H7 (cell line): Measurements from ENCODE around the gene MIEF1. TPM values are rescaled to one million over a fixed set of nuclear protein-coding genes. Genes with fewer than 3 reads are reported as not detected.
A peak's percentile ranks its signal among the peaks of the same experiment; 100 is the strongest.

Source experiments
- DNase-seq: peaks from one replicate; pipeline ENCODE4 v3.0.0; 2012
- H3K27me3 ChIP-seq: 2 replicates; pipeline ENCODE4 v1.6.0; 2011; ENCODE audit warnings: mild to moderate bottlenecking, low read length; ENCODE audit not compliant: control insufficient read depth, insufficient read depth
- H3K36me3 ChIP-seq: replicated peaks from 2 replicates; pipeline ENCODE4 v1.5.1; 2011; ENCODE audit warnings: low read length; ENCODE audit not compliant: control insufficient read depth, insufficient read depth
- H3K4me3 ChIP-seq: 2 replicates; pipeline ENCODE4 v1.5.1; 2011; ENCODE audit warnings: low read depth, mild to moderate bottlenecking, control low read depth, low read length, moderate library complexity; ENCODE audit not compliant: insufficient read depth
- total RNA-seq: library from RNA; depleted of rRNA; stranded (reverse); fragments of >200 nt; shearing (Covaris generic); gene quantifications from 2 replicates; pipeline ENCODE4 v1.2.3, GENCODE V29; 2014

The MIEF1 gene
- total RNA-seq, 1 experiment from 2014 or later = 26.4 TPM

DNA sequence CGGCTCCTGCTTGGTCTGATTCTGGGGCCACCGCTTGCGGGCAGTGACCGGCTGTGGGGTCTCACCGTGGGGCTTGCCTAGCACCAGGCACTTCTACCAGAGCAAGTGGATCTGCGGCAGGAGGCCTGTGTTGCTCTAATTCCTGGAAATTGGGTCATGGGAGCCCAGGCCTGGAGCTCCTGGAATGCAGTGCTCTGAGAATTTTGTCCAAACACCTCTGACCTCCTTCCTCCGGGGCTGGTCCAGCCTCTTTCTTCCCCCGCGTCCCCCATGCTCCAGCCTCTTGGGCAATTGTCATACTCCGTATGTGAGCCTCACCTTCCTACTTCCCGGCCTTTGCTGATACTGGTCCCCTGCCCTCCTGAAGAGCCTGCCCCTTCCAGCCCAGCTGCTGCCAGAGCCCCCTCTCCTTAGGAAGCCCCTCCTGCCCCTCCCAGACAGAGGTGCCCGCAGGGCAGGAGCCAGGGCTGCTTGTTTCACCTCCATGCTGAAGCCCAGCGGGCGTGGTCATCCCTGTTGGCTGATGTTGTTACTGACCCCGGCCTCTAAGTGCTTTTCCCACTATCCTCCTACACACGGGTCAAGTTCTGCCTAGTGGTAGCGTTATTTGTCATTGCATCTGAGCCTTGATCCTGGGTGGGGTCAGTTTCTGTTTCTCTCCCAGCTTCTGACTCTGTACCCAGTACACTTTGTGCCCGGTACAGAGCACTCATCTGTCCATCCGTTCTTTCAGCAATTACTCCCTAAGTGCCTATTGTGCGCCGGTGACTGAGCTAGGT, 35.7 kb upstream of the MIEF1 start:
- no peaks in the 10 kb centered on the region for H3K36me3 ChIP-seq
- DNase-seq = no peak
- H3K4me3 ChIP-seq = no peak overlapping the region
- H3K27me3 ChIP-seq = no peaks in the 10 kb centered on the region

DNA sequence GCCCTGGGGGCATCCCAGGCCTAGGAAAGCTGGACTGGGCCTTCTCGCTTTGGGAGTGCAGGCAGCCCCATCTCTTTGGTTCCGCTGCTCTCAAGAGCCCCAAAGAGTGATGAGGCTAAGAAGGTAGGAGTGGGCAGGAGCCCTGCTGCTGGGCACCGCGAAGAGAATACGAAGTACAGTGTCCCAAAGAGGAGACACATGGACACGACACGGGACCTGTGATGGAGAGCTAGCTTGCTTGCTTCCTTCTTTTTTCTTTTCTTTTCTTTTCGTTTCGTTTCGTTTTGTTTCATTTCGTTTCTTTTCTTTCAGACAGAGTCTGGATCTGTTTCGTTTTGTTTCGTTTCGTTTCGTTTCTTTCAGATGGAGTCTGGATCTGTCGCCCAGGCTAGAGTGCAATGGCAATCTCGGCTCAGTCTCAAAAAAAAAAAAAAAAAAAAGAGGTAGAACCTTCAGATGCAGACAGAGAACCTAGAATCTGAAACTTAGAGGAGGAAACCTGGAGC, 34.6 kb upstream of the MIEF1 start:
- no peak for DNase-seq
- H3K36me3 ChIP-seq = no peaks in the 10 kb centered on the region
- H3K4me3 ChIP-seq = no peak overlapping the region
- no peaks in the 10 kb centered on the region for H3K27me3 ChIP-seq

- H3K4me3 ChIP-seq = no peak overlapping the region
- DNase-seq = no peak
These were observed 33.4 kb upstream of the MIEF1 start for GRCh38 chr22:39468487-39469325.

GRCh38 chr22:39469326-39469680, 32.8 kb upstream of the MIEF1 start:
- Histone ChIP-seq H3K27me3 (no peaks in the 10 kb centered on the region), H3K36me3 (no peaks in the 10 kb centered on the region), H3K4me3 (no peak overlapping the region)
- DNase-seq = no peak

More at GRCh38 chr22:39468487-39469325, 33.4 kb upstream of the MIEF1 start:
- H3K36me3 ChIP-seq = no peaks in the 10 kb centered on the region
- no peaks in the 10 kb centered on the region for H3K27me3 ChIP-seq

DNA sequence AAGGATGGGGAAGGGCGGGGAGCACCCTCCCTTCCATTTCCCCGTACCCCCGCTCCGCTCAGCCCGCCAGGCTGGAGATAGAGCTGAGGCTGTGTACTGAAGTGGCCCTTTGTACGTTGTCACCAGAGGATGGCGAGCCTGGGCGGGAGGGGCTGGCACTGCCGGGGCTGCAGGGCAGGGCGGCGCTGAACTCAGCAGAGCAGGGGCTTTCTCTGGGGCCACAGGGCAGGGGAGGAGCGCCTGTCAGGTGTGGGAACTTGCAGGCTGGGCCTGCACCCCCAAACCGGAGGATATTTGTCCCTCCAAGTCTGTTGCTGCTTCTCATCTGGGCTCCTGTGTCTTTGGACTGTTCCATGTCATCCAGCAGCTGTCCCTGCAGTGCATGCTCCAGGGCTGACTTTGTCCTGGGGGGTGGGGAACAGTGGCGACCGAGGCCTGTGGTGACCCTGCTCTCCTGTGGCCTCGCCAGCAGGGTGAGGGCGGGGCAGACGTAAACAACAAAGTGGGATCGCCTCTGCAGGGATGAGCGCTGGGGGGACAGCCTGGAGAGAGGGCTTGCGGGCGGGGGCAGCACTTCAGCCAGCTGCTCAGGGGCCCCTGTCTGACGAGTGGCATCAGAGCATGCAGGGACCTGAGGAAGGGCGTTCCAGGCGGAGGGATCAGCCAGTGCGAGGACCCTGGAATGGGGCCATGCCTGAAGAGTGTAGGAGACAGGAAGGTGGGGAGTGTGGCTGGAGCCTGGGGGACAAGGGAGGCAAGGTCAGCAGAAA, 32.2 kb upstream of the MIEF1 start:
- Histone ChIP-seq H3K27me3 (no peaks in the 10 kb centered on the region), H3K36me3 (no peaks in the 10 kb centered on the region), H3K4me3 (no peak overlapping the region)
- DNase-seq = peak; percentile 78

GRCh38 chr22:39470451-39471291, 31.4 kb upstream of the MIEF1 start:
- peak; percentile 81 for DNase-seq
- no peak overlapping the region for H3K4me3 ChIP-seq
- no peaks in the 10 kb centered on the region for H3K36me3 ChIP-seq
- no peaks in the 10 kb centered on the region for H3K27me3 ChIP-seq

DNA sequence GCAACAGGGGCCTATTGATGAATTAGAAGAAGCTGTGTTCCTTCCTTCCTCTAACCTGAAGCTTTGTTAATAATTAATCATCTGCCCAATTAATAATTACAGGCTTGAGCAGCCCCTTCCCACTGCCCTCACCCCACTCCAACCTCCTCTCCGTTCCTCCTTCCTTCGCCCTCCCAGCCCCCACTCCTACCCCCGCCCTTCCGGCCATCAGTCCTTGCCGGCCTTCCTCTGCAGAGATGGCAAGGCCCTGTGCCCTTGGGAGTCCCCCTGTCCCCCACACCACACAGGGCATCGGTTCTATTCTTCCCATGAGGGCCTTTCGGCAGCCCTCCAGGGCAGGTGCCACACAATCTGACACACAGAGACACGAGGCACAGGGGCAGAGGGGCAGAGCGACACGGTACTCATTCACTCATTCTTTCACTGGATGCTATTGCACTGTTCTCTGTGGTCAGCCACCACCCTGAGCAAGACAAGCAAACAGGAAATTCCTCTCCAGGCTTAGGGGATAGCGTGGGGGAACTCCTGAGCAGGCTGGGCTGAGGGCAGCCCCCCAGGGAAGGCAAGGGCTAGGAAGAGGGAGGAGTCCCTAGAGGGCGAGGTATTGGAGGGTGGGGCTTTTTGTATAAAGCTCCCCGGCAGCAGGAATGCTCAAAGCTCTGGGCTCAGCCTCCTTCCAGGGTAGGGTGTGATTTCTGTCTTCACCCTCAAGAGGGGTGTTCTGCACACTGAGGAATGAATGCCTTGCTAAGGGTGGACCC, 30.5 kb upstream of the MIEF1 start:
- DNase-seq = peak; percentile 77
- H3K36me3 ChIP-seq = no peaks in the 10 kb centered on the region
- no peaks in the 10 kb centered on the region for H3K27me3 ChIP-seq
- no peak overlapping the region for H3K4me3 ChIP-seq

- no peak for DNase-seq
- no peaks in the 10 kb centered on the region for H3K27me3 ChIP-seq
- no peaks in the 10 kb centered on the region for H3K36me3 ChIP-seq
- H3K4me3 ChIP-seq = no peak overlapping the region
These were observed 29.2 kb upstream of the MIEF1 start for GRCh38 chr22:39472570-39473556.

GRCh38 chr22:39473851-39474250, 28.2 kb upstream of the MIEF1 start:
- DNase-seq = no peak
- no peaks in the 10 kb centered on the region for H3K36me3 ChIP-seq
- H3K27me3 ChIP-seq = no peaks in the 10 kb centered on the region
- no peak overlapping the region for H3K4me3 ChIP-seq

DNA sequence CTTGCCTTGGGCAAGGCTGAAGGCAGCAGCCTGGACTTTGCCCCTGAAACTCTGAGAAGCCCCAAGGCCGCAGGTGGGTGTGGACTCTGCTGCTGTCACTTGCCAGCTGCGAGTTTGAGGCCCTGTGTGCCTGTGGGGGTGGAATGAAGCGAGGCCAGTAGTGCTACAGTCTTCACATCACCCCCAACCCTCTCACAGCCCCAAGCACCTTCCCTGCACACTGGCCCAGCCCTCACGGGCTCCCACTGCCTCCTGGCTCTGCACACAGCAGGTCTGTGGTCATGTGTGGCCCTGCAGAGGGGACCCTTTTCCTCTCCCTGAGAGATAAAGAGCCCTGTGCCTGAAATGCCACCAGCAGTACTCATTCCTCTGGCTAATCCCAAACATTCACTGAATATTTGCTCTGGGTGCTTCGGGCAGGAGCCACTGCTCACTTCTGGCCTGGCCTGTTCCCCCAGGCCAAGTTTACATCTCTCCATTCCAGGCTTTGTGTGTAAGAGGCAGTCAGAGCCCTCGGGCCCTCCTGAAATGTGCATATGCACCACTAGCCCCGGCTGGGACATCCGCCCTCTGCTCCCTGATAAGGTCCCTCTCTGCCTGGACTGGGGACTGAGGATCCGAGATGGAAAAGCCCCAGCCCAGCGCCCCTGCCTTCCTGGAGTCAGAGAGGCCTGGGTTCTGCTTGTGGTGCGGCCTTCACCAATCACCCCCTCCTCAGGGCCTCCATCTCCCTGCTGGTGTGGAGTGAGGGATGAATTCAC, 27.6 kb upstream of the MIEF1 start:
- H3K36me3 ChIP-seq = no peaks in the 10 kb centered on the region
- DNase-seq = peak; percentile 84
- no peak overlapping the region for H3K4me3 ChIP-seq
- no peaks in the 10 kb centered on the region for H3K27me3 ChIP-seq

- H3K36me3 ChIP-seq = no peaks in the 10 kb centered on the region
- no peaks in the 10 kb centered on the region for H3K27me3 ChIP-seq
- H3K4me3 ChIP-seq = no peak overlapping the region
- peak; percentile 48 for DNase-seq
These were observed 26.8 kb upstream of the MIEF1 start for GRCh38 chr22:39475337-39475736.

DNA sequence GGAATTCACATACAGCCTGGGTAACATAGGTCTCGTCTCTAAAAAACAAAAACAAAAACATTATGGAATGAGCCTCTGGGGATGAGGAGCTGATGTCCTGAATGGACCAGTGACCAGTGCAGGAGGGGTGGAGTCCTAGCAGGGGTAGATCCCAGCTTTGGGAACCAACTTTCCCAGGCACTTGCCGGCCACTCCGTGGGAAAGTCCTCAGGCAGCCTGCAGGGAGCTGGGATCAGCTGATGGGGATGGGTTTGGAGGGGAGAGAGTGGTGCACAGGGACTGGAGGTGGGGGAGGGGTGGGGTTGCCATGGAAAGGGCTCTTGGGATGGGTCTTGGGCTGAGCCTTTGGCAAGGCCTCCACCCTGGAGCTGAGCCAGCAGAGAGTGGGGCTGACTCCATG, 26.2 kb upstream of the MIEF1 start:
- no peaks in the 10 kb centered on the region for H3K27me3 ChIP-seq
- no peak overlapping the region for H3K4me3 ChIP-seq
- DNase-seq = peak; percentile 56
- no peaks in the 10 kb centered on the region for H3K36me3 ChIP-seq
